ENCODE measurements around the gene NTN1. TPM values are rescaled to one million over a fixed set of nuclear protein-coding genes. Genes with fewer than 3 reads are reported as not detected.

NTN1 gene
- total and polyA plus RNA-seq, 2 of the 13 experiments (the other 11 are each of a cell fraction or from before 2014, with no cell fraction given) = 0.04 to 0.05 TPM

GRCh38 chr17:9241371-9241712 is 220.0 kb downstream of the NTN1 start:
- TF ChIP-seq WIZ (CRISPR knock-in tag; IDR thresholded peaks at IDR 0.05) = 0 out of 2 replicates have a peak, but pooled peaks have one; percentile 29
- no peak for TF ChIP-seq SP1 (IDR thresholded peaks at IDR 0.05)
- no peak for TF ChIP-seq SP1 (CRISPR knock-in tag; IDR thresholded peaks at IDR 0.05)
- FAIRE-seq = no peak
- Histone ChIP-seq H3K36me3 (replicated peaks in 1 of 2; ENCODE audit: control insufficient read depth in 1 of 2, insufficient read depth in 2 of 2, low read length in 2 of 2) (no peaks in the 10 kb centered on the region), H3K27ac (ENCODE audit: extremely low read length, insufficient read depth, low read length) (no peak overlapping the region), H3K79me2 (ENCODE audit: insufficient read depth, low read length) (no peaks in the 10 kb centered on the region), H4K20me1 (ENCODE audit: insufficient read depth, low read length) (no peaks in the 10 kb centered on the region), H3K4me3 (replicated peaks in 1 of 3; ENCODE audit: insufficient read depth in 1 of 3, low read depth in 2 of 3, low read length in 3 of 3) (peak overlapping the region in 1 of 3 experiments; percentile 26; a peak in 1 of 6 replicates), H3K9ac (ENCODE audit: insufficient read depth, low read depth, low read length) (peak overlapping the region; percentile 58; the same call in 1 of the 2 replicates), H3K27me3 (ENCODE audit: control insufficient read depth in 1 of 2, insufficient read depth in 2 of 2, low read length in 2 of 2) (no peaks in the 10 kb centered on the region; a peak in 1 of 5 replicates), H3K9me3 (ENCODE audit: low read length) (no peaks in the 10 kb centered on the region), H3K4me2 (ENCODE audit: low read depth, low read length) (peak overlapping the region; percentile 54), H3K4me1 (ENCODE audit: insufficient read depth, low read length) (peaks cover 48% of the 10 kb centered on the region), H2AFZ (ENCODE audit: low read length) (no peak overlapping the region)
- ChIA-PET CTCF (ENCODE audit: low intra/inter-chr PET ratio, low total read pairs) (no interaction called here), POLR2A (no interaction called here)
- ATAC-seq = peak; percentile 26
- intact Hi-C loops (cut with micrococcal nuclease; ENCODE audit: unreplicated experiment) (no loop called here), in situ Hi-C loops (cut with HindIII; ENCODE audit: extremely low pct_ligation_motif_present, low pct_unique_long_range_greater_than_20kb) (no loop called here)
- BruUV-seq (replicated peaks) = no TSS peak
- no peak for DNase-seq (ENCODE audit: low spot score)
- 54% methylated on average over 10 of the region's 10 CpGs for WGBS (ENCODE audit: low lambda C conversion rate)

GRCh38 chr17:9241774-9242496 is 220.6 kb downstream of the NTN1 start:
- DNase-seq (ENCODE audit: low spot score) = no peak
- H3K4me2 ChIP-seq (ENCODE audit: low read depth, low read length) = peak overlapping the region; percentile 54; the same call in 1 of the 2 replicates
- H2AFZ ChIP-seq (ENCODE audit: low read length) = no peak overlapping the region
- FAIRE-seq = no peak
- H3K9me3 ChIP-seq (ENCODE audit: low read length) = no peaks in the 10 kb centered on the region
- H3K79me2 ChIP-seq (ENCODE audit: insufficient read depth, low read length) = no peaks in the 10 kb centered on the region
- no peak for ATAC-seq
- no peak overlapping the region for H3K4me3 ChIP-seq (replicated peaks in 1 of 3; ENCODE audit: insufficient read depth in 1 of 3, low read depth in 2 of 3, low read length in 3 of 3)
- WGBS (ENCODE audit: low lambda C conversion rate) = 83% methylated on average over 9 of the region's 16 CpGs
- in situ Hi-C loops (cut with HindIII; ENCODE audit: extremely low pct_ligation_motif_present, low pct_unique_long_range_greater_than_20kb) (no loop called here), intact Hi-C loops (cut with micrococcal nuclease; ENCODE audit: unreplicated experiment) (no loop called here)
- H3K36me3 ChIP-seq (replicated peaks in 1 of 2; ENCODE audit: control insufficient read depth in 1 of 2, insufficient read depth in 2 of 2, low read length in 2 of 2) = no peaks in the 10 kb centered on the region
- no peaks in the 10 kb centered on the region for H4K20me1 ChIP-seq (ENCODE audit: insufficient read depth, low read length)
- peaks cover 43% of the 10 kb centered on the region for H3K4me1 ChIP-seq (ENCODE audit: insufficient read depth, low read length)
- POLR2A ChIA-PET = no interaction called here
- H3K27me3 ChIP-seq (ENCODE audit: control insufficient read depth in 1 of 2, insufficient read depth in 2 of 2, low read length in 2 of 2) = no peaks in the 10 kb centered on the region
- CTCF ChIA-PET (ENCODE audit: low intra/inter-chr PET ratio, low total read pairs) = no interaction called here
- BruUV-seq (replicated peaks) = no TSS peak
- H3K9ac ChIP-seq (ENCODE audit: insufficient read depth, low read depth, low read length) = no peak overlapping the region
- H3K27ac ChIP-seq (ENCODE audit: extremely low read length, insufficient read depth, low read length) = no peak overlapping the region
- TF ChIP-seq POGZ (CRISPR knock-in tag; IDR thresholded peaks at IDR 0.05) (no peak), ZBTB43 (CRISPR knock-in tag; conservative IDR thresholded peaks at IDR 0.05) (no peak), ZNF782 (CRISPR knock-in tag; IDR thresholded peaks at IDR 0.05; ENCODE audit: borderline replicate concordance) (no peak), ZNF512 (CRISPR knock-in tag; IDR thresholded peaks at IDR 0.05) (no peak), FLYWCH1 (CRISPR knock-in tag; IDR thresholded peaks at IDR 0.05) (no peak), TGIF2 (CRISPR knock-in tag; IDR thresholded peaks at IDR 0.05) (no peak), EP300 (IDR thresholded peaks at IDR 0.05; ENCODE audit: low read depth in 2 of 2, low read length in 2 of 2) (no peak), EP300 (CRISPR knock-in tag; IDR thresholded peaks at IDR 0.05; ENCODE audit: borderline replicate concordance) (no peak)

All from HepG2 (cell line).